Ovary (tissue), 3 donors: ENCODE results near the gene PTPRN2.

Experiments
- EP300 ChIP-seq: sonication (generic); formaldehyde crosslinking; IDR thresholded peaks from one replicate; pipeline ENCODE4 v1.6.1; 2017; ENCODE audit warnings: antibody characterized with exemption
- TF ChIP-seq, protein P1 (sequence below), 3 donors: fragments of 450-650 bp in 2 of 3; fragments of 200-600 bp in 1 of 3; IDR thresholded peaks; one replicate each; pipeline versions ENCODE4 v1.5.1 to v1.8.0; 2016 to 2022; ENCODE audit warnings: antibody characterized with exemption in 3 of 3, mild to moderate bottlenecking in 1 of 3
- donor health status: DM: no; HTN: no; CAD: no.

DNA sequence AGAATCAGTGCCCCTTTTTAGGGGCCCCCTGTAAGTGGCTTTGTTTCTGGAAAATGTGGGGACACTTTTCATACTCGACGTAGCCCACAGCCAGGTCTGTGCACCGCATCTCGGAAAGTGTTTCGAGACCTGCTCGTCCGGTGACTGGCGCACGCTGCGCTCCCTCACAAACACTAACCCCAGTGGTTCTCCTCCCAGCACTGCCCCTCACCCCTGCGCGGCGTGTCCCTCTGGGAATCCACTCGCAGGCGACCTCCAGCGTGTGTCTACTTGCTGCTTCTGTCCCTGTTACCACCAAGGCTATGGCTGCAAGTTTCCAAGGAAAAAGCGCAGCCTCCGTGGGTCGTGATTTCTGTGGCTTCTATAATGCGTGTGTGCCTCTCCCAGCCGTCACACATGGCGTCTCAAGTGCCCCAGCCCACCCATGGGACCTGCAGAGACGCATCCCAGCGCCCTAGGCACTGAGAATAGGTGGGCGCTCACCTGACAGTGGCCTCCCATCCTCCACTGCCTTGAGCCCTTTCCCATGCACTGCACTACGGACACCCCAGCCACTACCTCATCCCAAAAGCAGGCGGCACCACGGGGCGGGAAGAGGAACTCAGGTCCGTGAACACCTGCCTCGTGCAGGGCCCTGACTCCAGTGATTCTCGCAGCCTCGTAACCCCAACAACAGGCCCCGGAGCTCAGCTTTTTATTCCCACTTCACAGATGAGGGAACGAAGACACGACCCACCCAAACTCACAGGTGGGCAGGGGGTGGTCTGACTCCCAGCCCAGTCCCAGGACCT, 49.3 kb downstream of the PTPRN2 start:
- TF ChIP-seq EP300, result no peak
- TF ChIP-seq, protein P1, sequence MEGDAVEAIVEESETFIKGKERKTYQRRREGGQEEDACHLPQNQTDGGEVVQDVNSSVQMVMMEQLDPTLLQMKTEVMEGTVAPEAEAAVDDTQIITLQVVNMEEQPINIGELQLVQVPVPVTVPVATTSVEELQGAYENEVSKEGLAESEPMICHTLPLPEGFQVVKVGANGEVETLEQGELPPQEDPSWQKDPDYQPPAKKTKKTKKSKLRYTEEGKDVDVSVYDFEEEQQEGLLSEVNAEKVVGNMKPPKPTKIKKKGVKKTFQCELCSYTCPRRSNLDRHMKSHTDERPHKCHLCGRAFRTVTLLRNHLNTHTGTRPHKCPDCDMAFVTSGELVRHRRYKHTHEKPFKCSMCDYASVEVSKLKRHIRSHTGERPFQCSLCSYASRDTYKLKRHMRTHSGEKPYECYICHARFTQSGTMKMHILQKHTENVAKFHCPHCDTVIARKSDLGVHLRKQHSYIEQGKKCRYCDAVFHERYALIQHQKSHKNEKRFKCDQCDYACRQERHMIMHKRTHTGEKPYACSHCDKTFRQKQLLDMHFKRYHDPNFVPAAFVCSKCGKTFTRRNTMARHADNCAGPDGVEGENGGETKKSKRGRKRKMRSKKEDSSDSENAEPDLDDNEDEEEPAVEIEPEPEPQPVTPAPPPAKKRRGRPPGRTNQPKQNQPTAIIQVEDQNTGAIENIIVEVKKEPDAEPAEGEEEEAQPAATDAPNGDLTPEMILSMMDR (IDR thresholded peaks at IDR 0.05), result no peak
